Upper lobe of left lung (tissue), 6 donors: ENCODE data around the gene TMEM128. TPM values are rescaled to one million over a fixed set of nuclear protein-coding genes. Genes with fewer than 3 reads are reported as not detected.
A peak's percentile ranks its signal among the peaks of the same experiment; 100 is the strongest.
"Not testable (repeated sequence)": the region's sequence is repeated elsewhere in the genome, so short reads cannot be mapped to it uniquely, and the experiment has no call there.

ENCODE experiments used
- ATAC-seq, 2 donors: fragments of 200-7000 bp; cut with Tn5 transposase; one replicate each; pipeline ENCODE4 v1.9.1; 2022; ENCODE audit warnings: mild to moderate bottlenecking in 2 of 2, moderate library complexity in 2 of 2; ENCODE audit not compliant: low FRiP score in 2 of 2
- DNase-seq, 2 donors: peaks; one replicate each; pipeline ENCODE4 v3.0.0-alpha.2; 2019 to 2020
- H3K27ac ChIP-seq, 4 donors: fragments of 200-600 bp; sonication (generic); one replicate each; pipeline ENCODE4 v1.5.1; 2016 to 2019
- H3K27me3 ChIP-seq, 4 donors: fragments of 200-600 bp; sonication (generic); one replicate each; pipeline ENCODE4 v1.5.1; 2017 to 2019
- H3K36me3 ChIP-seq, 4 donors: fragments of 200-600 bp; sonication (generic); one replicate each; pipeline ENCODE4 v1.5.1; 2016 to 2019
- H3K4me1 ChIP-seq, 4 donors: fragments of 200-600 bp; sonication (generic); one replicate each; pipeline ENCODE4 v1.5.1; 2018 to 2019
- H3K4me3 ChIP-seq, 4 donors: fragments of 200-600 bp; sonication (generic); one replicate each; pipeline ENCODE4 v1.5.1; 2017 to 2019; ENCODE audit warnings: mild to moderate bottlenecking in 2 of 4, moderate library complexity in 1 of 4
- H3K9me3 ChIP-seq, 4 donors: fragments of 200-600 bp; sonication (generic); one replicate each; pipeline ENCODE4 v1.5.1; 2018 to 2019
- CTCF ChIP-seq, 6 experiments: fragments of 450-650 bp in 4 of 6; fragments of 200-600 bp in 2 of 6; sonication (generic) in 2 of 6; IDR thresholded peaks; one replicate each; pipeline ENCODE4 v1.5.1; 2016 to 2019; ENCODE audit warnings: antibody characterized with exemption in 6 of 6
- EP300 ChIP-seq, 4 donors: sonication (generic); formaldehyde crosslinking; IDR thresholded peaks; one replicate each; pipeline ENCODE4 v1.5.1; 2017; ENCODE audit warnings: antibody characterized with exemption in 4 of 4, control low read depth in 2 of 4
- POLR2A ChIP-seq, 4 donors: fragments of 450-650 bp; IDR thresholded peaks; one replicate each; pipeline ENCODE4 v1.5.1; 2016 to 2017; ENCODE audit warnings: antibody characterized with exemption in 4 of 4, mild to moderate bottlenecking in 2 of 4
- POLR2AphosphoS5 ChIP-seq, 2 donors: sonication (generic); formaldehyde crosslinking; IDR thresholded peaks; one replicate each; pipeline ENCODE4 v1.5.1; 2017; ENCODE audit warnings: antibody characterized with exemption in 2 of 2
- WGBS, 2 donors: methylation state at CpG; one replicate each; pipeline ENCODE4 v1.1.5; 2017 to 2018; 5-methylcytosine and 5-hydroxymethylcytosine counted together
- total RNA-seq, 6 donors: library from RNA; depleted of rRNA in 4 of 6; stranded (reverse); fragments of >200 nt in 4 of 6; gene quantifications; one replicate each; pipeline versions ENCODE4 v1.1.0 to v1.2.1, GENCODE V29; 2016 to 2021
- donor health status: DM: no; HTN: no; CAD: no; lungs with moderate emphysema.
- donor health status: DM: no; HTN: yes; CAD: no; lungs with severe emphysema.

Gene TMEM128
- total RNA-seq, 6 donors from 2014 or later: 7.3 to 30.0 (median 20.2) TPM

- Histone ChIP-seq H3K4me1 (peaks cover 0 to 2% (median 0%) of the 10 kb centered on the region in 4 donors), H3K27me3 (no peaks in the 10 kb centered on the region), H3K36me3 (no peaks in the 10 kb centered on the region), H3K4me3 (no peak overlapping the region), H3K9me3 (no peaks in the 10 kb centered on the region), H3K27ac (no peak overlapping the region)
- DNase-seq (no peak), ATAC-seq (peak; percentile 38 to 74)
- peak in 4 of 6 experiments; percentile 28 to 63 (median 53) for TF ChIP-seq CTCF (IDR thresholded peaks at IDR 0.05)
- no peak for TF ChIP-seq POLR2AphosphoS5 (IDR thresholded peaks at IDR 0.05)
- TF ChIP-seq POLR2A (IDR thresholded peaks at IDR 0.05): no peak
- 72% methylated on average over 6 of the region's 6 CpGs for WGBS, 2 donors
Measured at GRCh38 chr4:4260185-4260751, 12.2 kb upstream of the TMEM128 start.

- H3K4me3 ChIP-seq: no peak overlapping the region
- H3K27me3 ChIP-seq: no peaks in the 10 kb centered on the region
- no peaks in the 10 kb centered on the region for H3K36me3 ChIP-seq
- WGBS, 2 donors: 46 to 52% methylated on average over 9 of the region's 9 CpGs
- peaks cover 0 to 2% (median 0%) of the 10 kb centered on the region in 4 donors for H3K4me1 ChIP-seq
- peak in 1 of 2 donors; percentile 25 for ATAC-seq
- TF ChIP-seq POLR2AphosphoS5 (IDR thresholded peaks at IDR 0.05) (no peak), CTCF (IDR thresholded peaks at IDR 0.05) (no peak), EP300 (IDR thresholded peaks at IDR 0.05) (no peak), POLR2A (IDR thresholded peaks at IDR 0.05) (no peak)
- no peak for DNase-seq
- H3K9me3 ChIP-seq: no peaks in the 10 kb centered on the region
- no peak overlapping the region for H3K27ac ChIP-seq
Measured at GRCh38 chr4:4259484-4260100, 11.6 kb upstream of the TMEM128 start.

GRCh38 chr4:4257705-4258104, 9.7 kb upstream of the TMEM128 start:
- H3K4me1 ChIP-seq, H3K9me3 ChIP-seq, H3K27me3 ChIP-seq, DNase-seq, H3K4me3 ChIP-seq, H3K36me3 ChIP-seq, H3K27ac ChIP-seq, ATAC-seq: not testable (repeated sequence)
- 63 to 95% methylated on average over 3 of the region's 3 CpGs for WGBS, 2 donors

GRCh38 chr4:4256799-4257198, 8.8 kb upstream of the TMEM128 start:
- 69 to 73% methylated on average over 8 to 10 of the region's 10 CpGs for WGBS, 2 donors
- Histone ChIP-seq H3K27ac (no peak overlapping the region), H3K4me1 (peaks cover 0 to 4% (median 3%) of the 10 kb centered on the region in 4 donors), H3K27me3 (no peaks in the 10 kb centered on the region), H3K36me3 (no peaks in the 10 kb centered on the region), H3K4me3 (no peak overlapping the region), H3K9me3 (no peaks in the 10 kb centered on the region)
- no peak for TF ChIP-seq POLR2AphosphoS5 (IDR thresholded peaks at IDR 0.05)
- no peak for TF ChIP-seq POLR2A (IDR thresholded peaks at IDR 0.05)
- no peak for TF ChIP-seq EP300 (IDR thresholded peaks at IDR 0.05)
- no peak for TF ChIP-seq CTCF (IDR thresholded peaks at IDR 0.05)
- DNase-seq: no peak
- ATAC-seq: peak in 1 of 2 donors; percentile 38

GRCh38 chr4:4254666-4255065, 6.6 kb upstream of the TMEM128 start:
- 57 to 64% methylated on average over 6 of the region's 6 CpGs for WGBS, 2 donors
- ATAC-seq: no peak
- peaks cover 0 to 4% (median 3%) of the 10 kb centered on the region in 4 donors for H3K4me1 ChIP-seq
- H3K27ac ChIP-seq: no peak overlapping the region
- H3K4me3 ChIP-seq: no peak overlapping the region
- H3K9me3 ChIP-seq: no peaks in the 10 kb centered on the region
- H3K27me3 ChIP-seq: no peaks in the 10 kb centered on the region
- H3K36me3 ChIP-seq: no peaks in the 10 kb centered on the region
- no peak for DNase-seq
- TF ChIP-seq POLR2A (IDR thresholded peaks at IDR 0.05): no peak
- no peak for TF ChIP-seq POLR2AphosphoS5 (IDR thresholded peaks at IDR 0.05)

GRCh38 chr4:4254199-4254598, 6.2 kb upstream of the TMEM128 start:
- no peaks in the 10 kb centered on the region for H3K36me3 ChIP-seq
- 82 to 88% methylated on average over 11 of the region's 11 CpGs for WGBS, 2 donors
- peaks cover 0 to 8% (median 2%) of the 10 kb centered on the region in 4 donors for H3K4me1 ChIP-seq
- H3K4me3 ChIP-seq: no peak overlapping the region
- TF ChIP-seq CTCF (IDR thresholded peaks at IDR 0.05): no peak
- no peak for TF ChIP-seq POLR2AphosphoS5 (IDR thresholded peaks at IDR 0.05)
- TF ChIP-seq POLR2A (IDR thresholded peaks at IDR 0.05): no peak
- no peak for TF ChIP-seq EP300 (IDR thresholded peaks at IDR 0.05)
- no peaks in the 10 kb centered on the region for H3K9me3 ChIP-seq
- DNase-seq (no peak), ATAC-seq (no peak)
- H3K27ac ChIP-seq: no peak overlapping the region
- no peaks in the 10 kb centered on the region for H3K27me3 ChIP-seq
